Mesendoderm (in vitro differentiated cells): Measurements from ENCODE around the gene TRANK1.

Experiments
- DNase-seq: peaks from one replicate; pipeline ENCODE4 v3.0.0; 2013
- H2AK5ac ChIP-seq: 2 replicates; pipeline ENCODE4 v1.6.1; 2013; ENCODE audit warnings: low read length, inconsistent platforms
- H2BK120ac ChIP-seq: 2 replicates; pipeline ENCODE4 v1.6.1; 2013; ENCODE audit warnings: low read depth, mild to moderate bottlenecking, low read length, moderate library complexity, mixed read lengths
- H2BK15ac ChIP-seq: replicated peaks from 2 replicates; pipeline ENCODE4 v1.6.1; 2013; ENCODE audit warnings: low read depth, mild to moderate bottlenecking, moderate library complexity
- H2BK5ac ChIP-seq: 2 replicates; pipeline ENCODE4 v1.6.1; 2013; ENCODE audit warnings: low read length, inconsistent platforms
- H3K18ac ChIP-seq: 2 replicates; pipeline ENCODE4 v1.6.1; 2013; ENCODE audit warnings: mild to moderate bottlenecking, low read length, mixed read lengths
- H3K23ac ChIP-seq: one replicate; pipeline ENCODE4 v1.6.1; 2013; ENCODE audit warnings: low read length
- H3K27ac ChIP-seq: 2 replicates; pipeline ENCODE4 v1.5.1; 2013; ENCODE audit warnings: low read depth, mild to moderate bottlenecking, inconsistent platforms, low read length, moderate library complexity
- H3K27me3 ChIP-seq: 2 replicates; pipeline ENCODE4 v1.6.1; 2013; ENCODE audit warnings: low read length, control low read depth, mild to moderate bottlenecking, inconsistent platforms; ENCODE audit not compliant: insufficient read depth, poor library complexity
- H3K36me3 ChIP-seq: 2 replicates; pipeline ENCODE4 v1.6.1; 2013; ENCODE audit warnings: low read length, inconsistent platforms; ENCODE audit not compliant: control insufficient read depth, insufficient read depth
- H3K4ac ChIP-seq: one replicate; pipeline ENCODE4 v1.6.1; 2013; ENCODE audit warnings: low read depth, mild to moderate bottlenecking, low read length, moderate library complexity
- H3K4me1 ChIP-seq: 2 replicates; pipeline ENCODE4 v1.6.1; 2013; ENCODE audit warnings: low read depth, low read length, inconsistent platforms; ENCODE audit not compliant: control insufficient read depth
- H3K4me2 ChIP-seq: 2 replicates; pipeline ENCODE4 v1.6.1; 2013; ENCODE audit warnings: low read length
- H3K4me3 ChIP-seq: 2 replicates; pipeline ENCODE4 v1.5.1; 2013; ENCODE audit warnings: mild to moderate bottlenecking, low read length
- H3K56ac ChIP-seq: one replicate; pipeline ENCODE4 v1.6.1; 2013; ENCODE audit warnings: low read length
- H3K79me1 ChIP-seq: 2 replicates; pipeline ENCODE4 v1.6.1; 2013; ENCODE audit warnings: low read length, inconsistent platforms
- H3K79me2 ChIP-seq: 2 replicates; pipeline ENCODE4 v1.6.1; 2013; ENCODE audit warnings: mild to moderate bottlenecking, low read length; ENCODE audit not compliant: control insufficient read depth, insufficient read depth
- H3K9ac ChIP-seq: 2 replicates; pipeline ENCODE4 v1.6.1; 2013; ENCODE audit warnings: low read length, inconsistent platforms
- H4K5ac ChIP-seq: one replicate; pipeline ENCODE4 v1.6.1; 2013; ENCODE audit warnings: low read length
- H4K8ac ChIP-seq: one replicate; pipeline ENCODE4 v1.6.1; 2013; ENCODE audit warnings: low read depth, mild to moderate bottlenecking, control low read depth, low read length, moderate library complexity
- WGBS: extraction: QIAGEN DNeasy Blood & Tissue Kit; methylation state at CpG from one replicate; pipeline ENCODE4 v1.1.7; 2013; ENCODE audit warnings: low lambda C conversion rate, missing lambda C conversion rate; ENCODE audit not compliant: insufficient coverage; ENCODE audit errors: extremely low coverage; 5-methylcytosine and 5-hydroxymethylcytosine counted together

TRANK1 gene

DNA sequence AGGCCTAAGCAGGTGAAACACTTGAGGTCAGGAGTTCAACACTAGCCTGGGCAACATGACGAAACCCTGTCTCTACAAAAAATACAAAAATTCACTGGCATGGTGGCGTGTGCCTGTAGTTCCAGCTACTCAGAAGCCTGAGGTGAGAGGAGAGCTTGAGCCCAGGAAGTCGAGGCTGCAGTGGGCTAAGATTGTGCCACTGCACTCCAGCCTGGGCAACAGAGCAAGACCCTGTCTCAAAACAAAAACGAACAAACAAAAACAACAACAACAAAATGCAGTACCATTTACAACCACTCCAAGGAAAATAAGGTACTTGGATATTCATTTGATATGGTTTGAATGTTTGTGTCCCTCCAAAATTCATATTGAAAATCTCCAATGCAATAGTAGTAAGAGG is 15.6 kb upstream of the TRANK1 start:
- Histone ChIP-seq H3K4me2 (no peak overlapping the region), H4K8ac (no peak overlapping the region), H2AK5ac (no peak overlapping the region), H2BK5ac (no peak overlapping the region), H3K4ac (no peak overlapping the region), H3K27ac (no peak overlapping the region), H4K5ac (no peak overlapping the region), H2BK120ac (no peak overlapping the region), H3K79me1 (no peaks in the 10 kb centered on the region), H3K56ac (no peak overlapping the region), H3K9ac (no peak overlapping the region), H3K4me1 (no peaks in the 10 kb centered on the region), H3K4me3 (no peak overlapping the region), H3K27me3 (no peaks in the 10 kb centered on the region), H3K18ac (no peak overlapping the region), H3K23ac (no peak overlapping the region), H3K79me2 (no peaks in the 10 kb centered on the region), H2BK15ac (no peak overlapping the region), H3K36me3 (no peaks in the 10 kb centered on the region)
- DNase-seq, result no peak
- no CpG with 5 or more reads among the region's 4 CpGs for WGBS

DNA sequence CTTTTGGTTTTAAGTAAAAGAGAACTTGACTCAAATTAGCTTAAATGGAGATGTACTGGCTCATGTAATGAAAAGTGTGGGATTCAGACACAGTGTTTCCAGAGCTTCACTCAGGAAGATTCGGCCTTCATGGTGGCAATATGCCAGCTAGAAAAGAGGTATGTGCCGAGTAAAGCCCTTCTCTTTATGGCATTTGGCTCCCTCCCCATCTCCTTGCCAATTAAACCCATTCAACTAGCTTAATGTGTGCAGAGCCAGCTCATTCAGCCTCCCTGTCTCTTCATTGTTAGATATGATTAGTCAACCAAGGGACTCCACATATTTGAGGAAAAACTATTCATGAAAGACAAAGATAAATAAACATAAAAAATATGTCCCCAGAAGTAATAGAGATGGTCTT is 15.0 kb upstream of the TRANK1 start:
- Histone ChIP-seq H3K56ac (no peak overlapping the region), H3K4me2 (no peak overlapping the region), H2AK5ac (peak overlapping the region; percentile 39), H2BK120ac (no peak overlapping the region), H3K79me1 (no peaks in the 10 kb centered on the region), H2BK15ac (no peak overlapping the region), H3K4me1 (no peaks in the 10 kb centered on the region), H3K9ac (no peak overlapping the region), H3K27ac (no peak overlapping the region), H3K23ac (no peak overlapping the region), H3K36me3 (no peaks in the 10 kb centered on the region), H3K79me2 (no peaks in the 10 kb centered on the region), H3K4ac (no peak overlapping the region), H3K18ac (no peak overlapping the region), H4K5ac (no peak overlapping the region), H3K4me3 (no peak overlapping the region), H2BK5ac (no peak overlapping the region), H4K8ac (no peak overlapping the region), H3K27me3 (no peaks in the 10 kb centered on the region)
- no CpG with 5 or more reads among the region's 2 CpGs for WGBS
- DNase-seq, result no peak

- Histone ChIP-seq H3K18ac (no peak overlapping the region), H2BK5ac (no peak overlapping the region), H3K27me3 (no peaks in the 10 kb centered on the region), H3K4me2 (no peak overlapping the region), H3K4me3 (no peak overlapping the region), H3K79me2 (no peaks in the 10 kb centered on the region), H3K4me1 (no peaks in the 10 kb centered on the region), H2BK120ac (no peak overlapping the region), H3K4ac (no peak overlapping the region), H2AK5ac (no peak overlapping the region), H3K56ac (no peak overlapping the region), H3K27ac (no peak overlapping the region), H4K8ac (no peak overlapping the region), H3K23ac (no peak overlapping the region), H3K9ac (no peak overlapping the region), H3K79me1 (no peaks in the 10 kb centered on the region), H2BK15ac (no peak overlapping the region), H3K36me3 (no peaks in the 10 kb centered on the region), H4K5ac (no peak overlapping the region)
- no CpG with 5 or more reads among the region's 3 CpGs for whole genome bisulfite sequencing
- no peak for DNase-seq
Measured at GRCh38 chr3:36957862-36958686, 13.2 kb upstream of the TRANK1 start.

DNA sequence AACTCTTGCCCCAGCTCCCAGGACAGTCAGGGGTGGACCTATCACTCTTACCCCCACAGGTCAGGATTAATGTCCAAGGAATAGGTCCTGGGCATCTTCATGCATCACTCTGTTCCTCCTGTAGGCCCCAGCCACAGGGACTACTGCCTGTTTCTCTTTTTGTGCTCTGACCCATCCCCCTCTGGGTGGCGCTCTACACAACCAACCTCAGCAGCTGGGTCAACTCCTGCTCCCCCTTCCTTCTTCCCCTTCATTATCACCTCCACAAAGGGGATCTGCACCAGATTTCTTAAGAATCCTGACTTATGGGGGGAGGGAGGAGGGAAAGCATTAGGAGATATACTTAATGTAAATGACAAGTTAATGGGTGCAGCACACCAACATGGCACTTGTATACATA is 12.2 kb upstream of the TRANK1 start:
- Histone ChIP-seq H3K36me3 (no peaks in the 10 kb centered on the region), H3K79me2 (no peaks in the 10 kb centered on the region), H3K56ac (no peak overlapping the region), H3K4me2 (no peak overlapping the region), H2BK15ac (no peak overlapping the region), H4K8ac (no peak overlapping the region), H3K9ac (no peak overlapping the region), H3K18ac (no peak overlapping the region), H3K4ac (no peak overlapping the region), H4K5ac (no peak overlapping the region), H3K23ac (no peak overlapping the region), H3K27me3 (no peaks in the 10 kb centered on the region), H3K27ac (no peak overlapping the region), H2BK120ac (no peak overlapping the region), H3K79me1 (no peaks in the 10 kb centered on the region), H3K4me1 (no peaks in the 10 kb centered on the region), H3K4me3 (no peak overlapping the region), H2BK5ac (no peak overlapping the region), H2AK5ac (no peak overlapping the region)
- no CpG with 5 or more reads among the region's 1 CpG for WGBS
- peak; percentile 71 for DNase-seq

GRCh38 chr3:36956155-36956554 is 11.3 kb upstream of the TRANK1 start:
- no peak overlapping the region for H2BK5ac ChIP-seq
- WGBS, result no CpG with 5 or more reads among the region's 3 CpGs

More at GRCh38 chr3:36956155-36956554, 11.3 kb upstream of the TRANK1 start:
- no peak overlapping the region for H3K4ac ChIP-seq
- no peaks in the 10 kb centered on the region for H3K4me1 ChIP-seq
- H3K23ac ChIP-seq, result no peak overlapping the region
- H3K27ac ChIP-seq, result no peak overlapping the region
- no peak overlapping the region for H3K56ac ChIP-seq
- no peaks in the 10 kb centered on the region for H3K27me3 ChIP-seq
- H2AK5ac ChIP-seq, result no peak overlapping the region
- no peak overlapping the region for H3K4me3 ChIP-seq
- no peak overlapping the region for H4K5ac ChIP-seq
- no peaks in the 10 kb centered on the region for H3K79me2 ChIP-seq
- no peak overlapping the region for H2BK15ac ChIP-seq
- H3K18ac ChIP-seq, result no peak overlapping the region
- DNase-seq, result no peak
- no peaks in the 10 kb centered on the region for H3K79me1 ChIP-seq
- H3K36me3 ChIP-seq, result no peaks in the 10 kb centered on the region
- no peak overlapping the region for H4K8ac ChIP-seq
- no peak overlapping the region for H3K4me2 ChIP-seq
- no peak overlapping the region for H3K9ac ChIP-seq
- no peak overlapping the region for H2BK120ac ChIP-seq
